Smooth muscle cell (in vitro differentiated cells): ENCODE data around the gene IRF5. TPM values are rescaled to one million over a fixed set of nuclear protein-coding genes. Genes with fewer than 3 reads are reported as not detected.

ENCODE experiments used
- DNase-seq: peaks from one replicate; lab custom pipeline; 2025; ENCODE audit not compliant: unreplicated experiment; lab: John Stamatoyannopoulos, UW
- H2AFZ ChIP-seq: fragments of 200-600 bp; sonication (generic); 2 replicates; pipeline ENCODE4 v1.6.0; 2016; ENCODE audit warnings: antibody characterized with exemption, low read depth, mild to moderate bottlenecking
- H3F3A ChIP-seq: fragments of 200-600 bp; sonication (generic); 2 replicates; pipeline ENCODE4 v1.6.0; 2017; ENCODE audit warnings: antibody characterized with exemption, low read depth
- H3K27ac ChIP-seq: fragments of 200-600 bp; sonication (generic); 2 replicates; pipeline ENCODE4 v1.5.1; 2016; ENCODE audit warnings: low read depth, mild to moderate bottlenecking
- H3K27me3 ChIP-seq: fragments of 200-600 bp; sonication (generic); 2 replicates; pipeline ENCODE4 v1.6.1; 2016; ENCODE audit warnings: low read depth, mild to moderate bottlenecking
- H3K36me3 ChIP-seq: fragments of 200-600 bp; sonication (generic); 2 replicates; pipeline ENCODE4 v1.5.1; 2016; ENCODE audit warnings: low read depth
- H3K4me1 ChIP-seq: fragments of 200-600 bp; sonication (generic); 2 replicates; pipeline ENCODE4 v1.5.1; 2016; ENCODE audit warnings: low read depth
- H3K4me2 ChIP-seq: fragments of 200-600 bp; sonication (generic); 2 replicates; pipeline ENCODE4 v1.6.0; 2016; ENCODE audit warnings: mild to moderate bottlenecking
- H3K4me3 ChIP-seq: fragments of 200-600 bp; sonication (generic); 2 replicates; pipeline ENCODE4 v1.5.1; 2016; ENCODE audit warnings: mild to moderate bottlenecking
- H3K79me2 ChIP-seq: fragments of 200-600 bp; sonication (generic); 2 replicates; pipeline ENCODE4 v1.6.0; 2016; ENCODE audit warnings: low read depth, mild to moderate bottlenecking
- H3K9ac ChIP-seq: fragments of 200-600 bp; sonication (generic); 2 replicates; pipeline ENCODE4 v1.6.0; 2016; ENCODE audit warnings: low read depth
- H3K9me3 ChIP-seq: fragments of 200-600 bp; sonication (generic); replicated peaks from 2 replicates; pipeline ENCODE4 v1.5.1; 2016; ENCODE audit warnings: low read depth
- H4K20me1 ChIP-seq: fragments of 200-600 bp; sonication (generic); 2 replicates; pipeline ENCODE4 v1.6.0; 2016; ENCODE audit warnings: low read depth
- CTCF ChIP-seq: fragments of 200-600 bp; sonication (generic); IDR thresholded peaks from 2 replicates; pipeline ENCODE4 v1.5.1; 2017; ENCODE audit warnings: borderline replicate concordance, mild to moderate bottlenecking, antibody characterized with exemption; ENCODE audit not compliant: insufficient read depth, poor library complexity, severe bottlenecking
- WGBS: methylation state at CpG from one replicate; pipeline ENCODE4 v1.1.7; 2016; ENCODE audit warnings: low lambda C conversion rate; 5-methylcytosine and 5-hydroxymethylcytosine counted together
- polyA plus RNA-seq: library from polyadenylated mRNA; unstranded; fragments of >200 nt; fragmentation: Nextera tagmentation; extraction: Ambion mirVana; gene quantifications from 2 replicates; pipeline ENCODE4 v1.2.1, GENCODE V29; 2016
- total RNA-seq: library from RNA; depleted of rRNA; stranded (reverse); fragments of >200 nt; gene quantifications from 2 replicates; pipeline ENCODE4 v1.2.3, GENCODE V29; 2014

The IRF5 gene
- total and polyA plus RNA-seq, 2 experiments from 2014 or later = 0.35 to 0.76 TPM

DNA sequence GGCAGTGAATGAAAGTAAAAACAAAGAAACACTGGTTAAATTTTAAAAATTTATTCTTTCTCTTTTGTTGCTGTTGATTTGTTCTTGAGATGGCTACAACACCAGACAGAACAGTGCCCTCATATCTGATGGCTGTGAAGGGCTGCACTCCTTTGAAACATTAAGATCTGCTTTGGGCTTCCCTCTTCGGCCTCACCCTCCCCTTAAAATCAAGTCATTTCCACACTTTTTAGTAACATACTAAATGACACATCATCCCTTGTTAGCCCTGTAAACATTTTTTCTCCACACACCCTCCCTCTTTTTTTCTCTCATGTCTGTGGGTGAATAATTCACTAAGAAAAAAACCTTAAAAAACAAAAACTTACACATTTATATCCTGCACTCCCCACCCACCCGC, 16.4 kb downstream of the IRF5 start:
- H3K4me3 ChIP-seq = no peak overlapping the region
- H3K79me2 ChIP-seq = no peaks in the 10 kb centered on the region
- TF ChIP-seq CTCF = no peak
- DNase-seq = no peak
- no peak overlapping the region for H3K9ac ChIP-seq
- no peaks in the 10 kb centered on the region for H3K4me1 ChIP-seq
- peaks cover 7% of the 10 kb centered on the region for H4K20me1 ChIP-seq
- H3K4me2 ChIP-seq = no peak overlapping the region
- H3K27ac ChIP-seq = no peak overlapping the region
- H3K27me3 ChIP-seq = no peaks in the 10 kb centered on the region
- no peaks in the 10 kb centered on the region for H3K9me3 ChIP-seq
- no peaks in the 10 kb centered on the region for H3F3A ChIP-seq
- WGBS = 97% methylated on average over 2 of the region's 2 CpGs
- H2AFZ ChIP-seq = no peak overlapping the region
- H3K36me3 ChIP-seq = peaks cover 17% of the 10 kb centered on the region

DNA sequence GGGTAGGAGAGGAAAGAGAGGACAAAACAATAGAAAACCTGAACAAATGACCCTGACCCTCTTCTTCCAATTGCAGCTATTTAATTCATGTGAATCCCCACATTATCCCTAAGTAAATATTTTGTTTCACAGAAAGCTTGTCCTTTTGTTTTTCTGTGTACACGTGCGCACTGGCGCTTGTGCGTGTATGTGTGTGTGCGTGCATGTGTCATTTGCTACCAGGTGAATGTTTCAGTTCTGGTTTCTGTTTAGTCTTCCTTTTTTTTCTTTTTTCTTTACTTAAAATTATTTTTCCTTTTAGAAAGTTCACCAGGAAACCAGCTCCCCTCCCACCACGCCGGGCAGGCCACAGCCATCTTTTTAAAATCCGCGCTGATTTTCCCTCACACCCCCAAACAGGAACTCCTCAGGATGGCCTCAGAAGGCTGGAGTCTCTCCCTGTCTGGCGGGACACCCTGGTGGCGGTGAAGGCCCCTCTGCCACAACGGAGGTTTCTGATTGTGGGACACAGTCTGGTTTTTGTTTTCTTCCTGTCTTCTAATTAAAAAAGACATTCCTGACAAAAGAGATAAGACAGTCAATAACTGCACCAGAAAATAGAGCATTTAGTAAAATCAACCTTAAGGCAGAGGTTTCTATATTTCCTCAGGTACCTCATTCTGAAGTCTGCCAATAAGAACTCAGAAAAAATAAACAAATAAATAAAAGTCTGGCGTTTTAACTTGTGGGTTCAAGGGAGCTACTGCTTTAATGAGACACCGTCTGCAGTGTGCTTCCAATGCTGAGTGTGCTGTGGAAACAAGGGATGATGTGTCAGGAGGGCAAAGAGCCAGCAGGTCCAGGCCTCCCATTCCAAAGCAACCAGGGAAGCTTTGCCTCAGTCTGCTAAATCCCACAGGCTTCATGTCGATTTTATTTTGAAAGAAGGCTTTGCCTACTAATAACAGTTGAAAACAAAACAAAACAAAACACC, 17.4 kb downstream of the IRF5 start:
- no peak for TF ChIP-seq CTCF
- H3K4me1 ChIP-seq = no peaks in the 10 kb centered on the region
- 74% methylated on average over 15 of the region's 15 CpGs for WGBS
- no peaks in the 10 kb centered on the region for H3F3A ChIP-seq
- H3K9me3 ChIP-seq = no peaks in the 10 kb centered on the region
- no peaks in the 10 kb centered on the region for H3K27me3 ChIP-seq
- DNase-seq = no peak
- peaks cover 18% of the 10 kb centered on the region for H3K36me3 ChIP-seq
- peaks cover 7% of the 10 kb centered on the region for H4K20me1 ChIP-seq
- no peak overlapping the region for H3K9ac ChIP-seq
- no peak overlapping the region for H3K4me3 ChIP-seq
- H2AFZ ChIP-seq = no peak overlapping the region
- H3K4me2 ChIP-seq = no peak overlapping the region
- H3K79me2 ChIP-seq = no peaks in the 10 kb centered on the region
- H3K27ac ChIP-seq = no peak overlapping the region

GRCh38 chr7:128955981-128956380, 18.3 kb downstream of the IRF5 start:
- peaks cover 20% of the 10 kb centered on the region for H3K36me3 ChIP-seq
- no peak for TF ChIP-seq CTCF
- peaks cover 7% of the 10 kb centered on the region for H4K20me1 ChIP-seq

More at GRCh38 chr7:128955981-128956380, 18.3 kb downstream of the IRF5 start:
- H3K27ac ChIP-seq = no peak overlapping the region
- H3K9me3 ChIP-seq = no peaks in the 10 kb centered on the region
- no peaks in the 10 kb centered on the region for H3K4me1 ChIP-seq
- H3K4me3 ChIP-seq = no peak overlapping the region
- no peak for DNase-seq
- H3K27me3 ChIP-seq = no peaks in the 10 kb centered on the region
- no peaks in the 10 kb centered on the region for H3F3A ChIP-seq
- no peaks in the 10 kb centered on the region for H3K79me2 ChIP-seq
- no peak overlapping the region for H2AFZ ChIP-seq
- H3K9ac ChIP-seq = no peak overlapping the region
- H3K4me2 ChIP-seq = no peak overlapping the region
